Lower leg skin (tissue), 4 donors: ENCODE data around the gene ANP32B. TPM values are rescaled to one million over a fixed set of nuclear protein-coding genes. Genes with fewer than 3 reads are reported as not detected.

Experiments
- DNase-seq, 2 donors: peaks; one replicate each; pipeline ENCODE4 v3.0.0-alpha.2; 2019; ENCODE audit warnings: low spot score in 2 of 2
- H3K4me3 ChIP-seq: fragments of 200-600 bp; sonication (generic); 2 replicates; pipeline ENCODE4 v1.5.1; 2017; ENCODE audit warnings: mild to moderate bottlenecking, low read depth; ENCODE audit not compliant: poor library complexity, severe bottlenecking
- POLR2A ChIP-seq, 2 donors: fragments of 450-650 bp; IDR thresholded peaks; one replicate each; pipeline ENCODE4 v1.6.1; 2016 to 2017; ENCODE audit warnings: antibody characterized with exemption in 2 of 2, mild to moderate bottlenecking in 1 of 2, moderate library complexity in 1 of 2
- WGBS, 2 donors: methylation state at CpG; one replicate each; pipeline ENCODE4 v1.1.5; 2018; 5-methylcytosine and 5-hydroxymethylcytosine counted together
- intact Hi-C: fragments of 100-400 bp; cut with DNase I; formaldehyde crosslinking; loops from one replicate; pipeline ENCODE4 v1.15.0; 2023; ENCODE audit warnings: low total_unique reads
- total RNA-seq, 4 donors: library from RNA; depleted of rRNA; stranded (reverse); fragments of >200 nt; gene quantifications; one replicate each; pipeline ENCODE4 v1.1.0, GENCODE V29; 2016
- TF ChIP-seq, protein P1 (sequence below), 3 donors: fragments of 450-650 bp; IDR thresholded peaks; one replicate each; pipeline ENCODE4 v1.5.1; 2016; ENCODE audit warnings: antibody characterized with exemption in 3 of 3, mild to moderate bottlenecking in 3 of 3, moderate library complexity in 2 of 3

The ANP32B gene
- total RNA-seq = 10 to 100 TPM; 27.4 to 56.3 (median 39.0) TPM

DNA sequence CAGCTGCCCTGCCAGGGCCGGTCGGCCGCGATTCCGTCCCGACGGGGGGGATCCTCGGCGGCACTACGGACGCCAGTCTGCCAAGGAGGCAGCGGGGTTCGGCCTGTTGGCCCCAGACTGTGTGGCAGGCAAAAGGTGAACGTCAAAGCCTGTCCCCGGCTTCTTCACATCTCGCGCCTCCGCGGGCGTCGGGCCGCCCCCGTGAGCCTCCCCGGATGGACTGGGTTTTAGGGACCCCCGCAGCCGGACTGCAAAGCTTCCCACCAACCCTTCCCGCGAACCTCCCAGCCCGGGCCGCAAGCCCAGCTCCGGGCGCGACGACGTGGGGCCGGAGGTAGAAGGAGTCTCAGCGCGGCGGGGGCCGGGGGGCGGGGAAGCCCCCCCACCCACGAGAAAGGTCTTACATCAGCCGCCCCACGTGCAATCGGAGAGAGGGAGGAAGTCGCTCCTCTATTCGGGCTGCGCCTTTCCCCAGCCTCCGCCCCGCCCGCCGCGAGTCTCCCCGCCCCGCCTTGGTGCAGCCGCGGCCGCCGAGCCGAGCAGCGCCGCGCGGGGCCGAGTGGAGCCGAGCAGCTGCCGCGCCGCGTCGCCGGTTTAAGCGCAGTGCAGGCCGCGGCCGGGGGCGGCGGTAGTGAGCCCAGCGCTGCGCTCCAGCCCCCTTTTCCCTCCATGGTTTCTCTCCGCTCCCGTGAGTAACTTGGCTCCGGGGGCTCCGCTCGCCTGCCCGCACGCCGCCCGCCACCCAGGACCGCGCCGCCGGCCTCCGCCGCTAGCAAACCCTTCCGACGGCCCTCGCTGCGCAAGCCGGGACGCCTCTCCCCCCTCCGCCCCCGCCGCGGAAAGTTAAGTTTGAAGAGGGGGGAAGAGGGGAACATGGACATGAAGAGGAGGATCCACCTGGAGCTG, at the start of gene ANP32B:
Gene ANP32B, plus strand, starts transcription at position 659 of the 906 bp plus-strand sequence. Its CDS starts 215 bp downstream, at position 874.
- WGBS, 2 donors = 0 to 1% methylated on average over 49 to 63 of the region's 105 CpGs
- intact Hi-C loops = no loop called here

DNA sequence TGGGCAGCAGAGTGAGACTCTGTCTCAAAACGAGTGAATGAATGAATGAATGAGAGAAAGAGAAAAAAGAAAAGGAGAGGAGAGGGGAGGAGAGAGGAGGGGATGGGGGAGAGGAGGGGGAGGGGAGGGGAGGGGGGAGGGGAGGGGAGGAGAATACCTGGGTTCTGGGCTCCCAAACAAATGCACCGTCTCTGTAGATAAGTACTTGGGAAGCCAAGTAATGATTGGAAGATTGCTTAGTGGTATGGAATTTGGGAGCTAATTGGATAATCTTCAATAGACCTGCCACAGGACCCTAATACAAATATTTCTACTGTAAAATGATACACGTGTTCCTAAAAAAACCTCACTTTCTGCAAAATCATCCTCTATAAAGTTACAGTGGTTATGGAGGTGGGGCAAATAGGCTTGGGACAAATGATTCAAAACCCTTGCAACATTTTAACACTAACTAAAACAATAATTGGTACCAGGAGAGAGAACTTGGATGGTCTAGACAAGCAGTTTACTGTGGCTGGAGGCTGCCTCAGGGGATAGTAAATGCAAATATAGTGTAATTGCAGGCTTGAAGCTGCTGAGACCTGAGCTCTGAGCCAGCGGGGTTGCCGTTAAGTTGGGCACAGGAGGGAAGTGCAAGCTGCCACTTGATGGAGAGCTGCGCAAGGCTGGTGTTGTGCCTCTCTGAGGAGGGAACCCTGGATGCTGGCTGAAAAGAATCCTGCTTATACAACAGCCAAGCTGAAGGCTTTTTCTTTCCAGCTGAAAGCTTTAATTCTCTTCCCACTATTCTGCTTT, 48.6 kb upstream of the ANP32B start:
- WGBS, 2 donors = 21 to 26% methylated on average over 6 of the region's 6 CpGs
- no peak for DNase-seq
- intact Hi-C loops = no loop called here
- no peak overlapping the region for H3K4me3 ChIP-seq
- TF ChIP-seq POLR2A (IDR thresholded peaks at IDR 0.05) = no peak
- TF ChIP-seq, protein P1, sequence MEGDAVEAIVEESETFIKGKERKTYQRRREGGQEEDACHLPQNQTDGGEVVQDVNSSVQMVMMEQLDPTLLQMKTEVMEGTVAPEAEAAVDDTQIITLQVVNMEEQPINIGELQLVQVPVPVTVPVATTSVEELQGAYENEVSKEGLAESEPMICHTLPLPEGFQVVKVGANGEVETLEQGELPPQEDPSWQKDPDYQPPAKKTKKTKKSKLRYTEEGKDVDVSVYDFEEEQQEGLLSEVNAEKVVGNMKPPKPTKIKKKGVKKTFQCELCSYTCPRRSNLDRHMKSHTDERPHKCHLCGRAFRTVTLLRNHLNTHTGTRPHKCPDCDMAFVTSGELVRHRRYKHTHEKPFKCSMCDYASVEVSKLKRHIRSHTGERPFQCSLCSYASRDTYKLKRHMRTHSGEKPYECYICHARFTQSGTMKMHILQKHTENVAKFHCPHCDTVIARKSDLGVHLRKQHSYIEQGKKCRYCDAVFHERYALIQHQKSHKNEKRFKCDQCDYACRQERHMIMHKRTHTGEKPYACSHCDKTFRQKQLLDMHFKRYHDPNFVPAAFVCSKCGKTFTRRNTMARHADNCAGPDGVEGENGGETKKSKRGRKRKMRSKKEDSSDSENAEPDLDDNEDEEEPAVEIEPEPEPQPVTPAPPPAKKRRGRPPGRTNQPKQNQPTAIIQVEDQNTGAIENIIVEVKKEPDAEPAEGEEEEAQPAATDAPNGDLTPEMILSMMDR (IDR thresholded peaks at IDR 0.05) = no peak

More for the DNA sequence above, at the start of gene ANP32B:
- H3K4me3 ChIP-seq = peak within 1 kb of the TSS; percentile 98
- peak; percentile 92 to 98 for DNase-seq
- TF ChIP-seq, protein P1 (IDR thresholded peaks at IDR 0.05) = no peak
- no peak for TF ChIP-seq POLR2A (IDR thresholded peaks at IDR 0.05)

DNA sequence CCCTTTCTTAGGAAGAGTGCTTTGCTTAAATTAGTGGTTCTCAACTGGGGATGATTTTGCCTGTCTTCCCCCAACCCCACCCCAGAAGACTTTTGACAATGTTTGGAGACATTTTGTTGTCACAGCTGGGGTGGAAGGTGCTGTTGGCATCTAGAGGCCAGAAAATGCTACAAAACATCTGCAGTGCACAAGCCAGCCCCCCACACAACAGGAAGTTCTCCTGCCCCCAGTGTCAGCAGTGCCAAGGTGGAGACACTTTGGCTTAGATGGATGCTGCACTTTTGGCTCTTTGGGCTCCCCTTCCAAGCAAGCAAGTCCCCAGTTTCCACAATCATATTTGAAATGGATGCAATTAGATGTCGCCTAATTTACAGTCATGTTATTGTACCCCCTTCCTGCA, 47.9 kb upstream of the ANP32B start:
- TF ChIP-seq POLR2A (IDR thresholded peaks at IDR 0.05) = no peak
- TF ChIP-seq, protein P1 (IDR thresholded peaks at IDR 0.05) = no peak
- no peak for DNase-seq
- no peak overlapping the region for H3K4me3 ChIP-seq
- WGBS, 2 donors = 57 to 66% methylated on average over 1 of the region's 1 CpG
- intact Hi-C loops = no loop called here

DNA sequence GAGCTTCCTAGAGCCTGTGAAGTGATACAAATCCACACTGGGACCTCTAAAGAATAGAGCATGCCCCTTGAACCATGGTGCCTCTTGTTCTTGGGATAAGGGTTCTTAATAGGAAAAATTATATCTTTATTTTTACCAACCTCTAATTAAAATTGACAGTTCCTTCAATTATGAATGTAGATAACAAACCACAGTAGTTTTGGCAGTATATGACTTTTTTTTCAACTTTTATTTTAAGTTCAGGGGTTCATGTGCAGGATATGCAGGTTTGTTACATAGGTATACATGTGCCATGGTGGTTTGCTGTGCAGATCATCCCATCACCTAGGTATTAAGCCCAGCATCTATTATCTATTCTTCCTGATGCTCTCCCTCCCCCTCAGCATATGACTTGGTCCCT, 46.1 kb upstream of the ANP32B start:
- no peak for TF ChIP-seq POLR2A (IDR thresholded peaks at IDR 0.05)
- TF ChIP-seq, protein P1 (IDR thresholded peaks at IDR 0.05) = no peak
- DNase-seq = no peak
- intact Hi-C loops = no loop called here
- H3K4me3 ChIP-seq = no peak overlapping the region

DNA sequence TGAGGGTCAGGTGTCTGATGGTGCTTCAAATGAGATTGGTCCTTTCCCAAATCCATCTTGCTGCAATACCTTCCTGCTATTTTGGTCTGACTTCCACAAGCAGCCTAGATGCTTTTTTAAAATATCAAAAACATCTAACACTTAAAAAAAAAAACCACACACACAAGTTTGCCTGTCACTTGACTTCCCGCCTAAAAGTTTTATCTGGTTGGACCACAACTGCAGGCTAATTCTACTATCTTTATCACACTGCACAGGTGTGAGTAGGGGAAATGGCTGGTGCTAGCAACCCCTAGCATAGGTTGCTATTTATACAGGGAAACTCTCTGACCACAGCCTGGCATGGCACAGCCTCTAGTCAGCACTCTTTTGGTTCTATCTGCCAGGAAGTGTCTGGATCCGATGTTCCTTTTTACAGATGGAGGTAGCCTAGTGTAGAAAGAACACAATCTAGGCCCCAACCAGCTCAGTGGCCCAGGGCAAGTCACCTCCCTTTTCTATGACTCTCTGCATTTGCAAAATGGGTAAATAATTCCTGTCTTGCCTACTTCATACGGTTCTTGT, 45.0 kb upstream of the ANP32B start, which contains the start of gene HEMGN:
Gene HEMGN, minus strand, starts transcription at position 92 of the 564 bp plus-strand sequence. Its CDS starts 36 bp downstream, at position 56.
- no peak within 1 kb of the TSS for H3K4me3 ChIP-seq
- no peak for DNase-seq
- TF ChIP-seq, protein P1 (IDR thresholded peaks at IDR 0.05) = no peak
- TF ChIP-seq POLR2A (IDR thresholded peaks at IDR 0.05) = no peak
- WGBS, 2 donors = 72 to 76% methylated on average over 3 of the region's 3 CpGs
- intact Hi-C loops = no loop called here
